Progenitor cell of endocrine pancreas (in vitro differentiated cells): ENCODE data around the gene TRIM42. TPM values are rescaled to one million over a fixed set of nuclear protein-coding genes. Genes with fewer than 3 reads are reported as not detected.

ENCODE experiments used
- DNase-seq: peaks from one replicate; pipeline ENCODE4 v3.0.0; 2021; ENCODE audit warnings: low spot score; ENCODE audit not compliant: unreplicated experiment
- H3K27ac Mint-ChIP-seq: 2 replicates; pipeline ENCODE4 v1.8.0; 2021; ENCODE audit warnings: mild to moderate bottlenecking, moderate library complexity, mixed read lengths
- H3K27me3 Mint-ChIP-seq: 2 replicates; pipeline ENCODE4 v1.8.0; 2021; ENCODE audit warnings: mixed read lengths
- H3K36me3 Mint-ChIP-seq: 2 replicates; pipeline ENCODE4 v1.8.0; 2022; ENCODE audit warnings: mixed read lengths; ENCODE audit not compliant: insufficient read depth
- H3K4me1 Mint-ChIP-seq: 2 replicates; pipeline ENCODE4 v1.8.0; 2021; ENCODE audit warnings: low read depth, mixed read lengths
- H3K4me3 Mint-ChIP-seq: 2 replicates; pipeline ENCODE4 v1.8.0; 2021; ENCODE audit warnings: low read depth, mild to moderate bottlenecking, moderate library complexity, mixed read lengths
- H3K9me3 Mint-ChIP-seq: 2 replicates; pipeline ENCODE4 v1.8.0; 2021; ENCODE audit warnings: low read depth, mixed read lengths
- CTCF ChIP-seq: fragments of 200-600 bp; sonication (generic); IDR thresholded peaks from one replicate; pipeline ENCODE4 v1.5.0; 2021; ENCODE audit warnings: antibody characterized with exemption, mild to moderate bottlenecking; ENCODE audit not compliant: unreplicated experiment
- total RNA-seq: library from RNA; stranded (reverse); gene quantifications from 2 replicates; pipeline ENCODE4 v1.2.1, GENCODE V29; 2021

Gene TRIM42
- total RNA-seq, 1 donor from 2014 or later, result not detected

GRCh38 chr3:140726066-140726465 lies 48.2 kb downstream of the TRIM42 start:
- DNase-seq, result no peak
- Mint-ChIP-seq H3K4me1 (peaks cover 15% of the 10 kb centered on the region), H3K4me3 (no peak overlapping the region), H3K9me3 (no peaks in the 10 kb centered on the region), H3K27ac (no peak overlapping the region), H3K36me3 (no peaks in the 10 kb centered on the region), H3K27me3 (no peaks in the 10 kb centered on the region)
- no peak for TF ChIP-seq CTCF

DNA sequence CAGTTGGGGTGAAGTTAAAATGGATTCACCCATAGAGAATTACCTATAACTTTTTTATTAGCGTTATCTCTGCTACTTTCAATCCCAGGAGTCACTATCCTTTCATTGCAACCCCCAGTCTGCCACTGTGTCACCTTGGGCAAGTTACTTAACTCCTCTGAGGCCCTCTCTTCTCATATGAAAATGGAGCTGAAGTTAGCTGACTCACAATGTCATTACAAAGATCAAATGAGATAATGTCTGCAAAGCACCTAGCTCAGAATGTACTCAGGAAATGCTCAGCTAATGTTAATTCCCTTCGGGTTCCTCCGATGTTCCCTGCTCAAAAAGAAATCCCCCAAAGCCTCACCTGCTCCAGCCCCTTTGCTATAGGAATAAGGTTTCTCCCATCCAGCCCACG lies 50.0 kb downstream of the TRIM42 start:
- H3K4me3 Mint-ChIP-seq, result no peak overlapping the region
- no peaks in the 10 kb centered on the region for H3K9me3 Mint-ChIP-seq
- no peak for DNase-seq
- H3K27ac Mint-ChIP-seq, result peak overlapping the region; percentile 19
- H3K27me3 Mint-ChIP-seq, result no peaks in the 10 kb centered on the region
- TF ChIP-seq CTCF, result no peak
- peaks cover 15% of the 10 kb centered on the region for H3K4me1 Mint-ChIP-seq
- no peaks in the 10 kb centered on the region for H3K36me3 Mint-ChIP-seq

GRCh38 chr3:140731440-140732119 lies 53.7 kb downstream of the TRIM42 start:
- Mint-ChIP-seq H3K9me3 (no peaks in the 10 kb centered on the region), H3K27me3 (no peaks in the 10 kb centered on the region), H3K4me1 (peaks cover 15% of the 10 kb centered on the region), H3K4me3 (no peak overlapping the region), H3K36me3 (no peaks in the 10 kb centered on the region), H3K27ac (no peak overlapping the region)
- no peak for TF ChIP-seq CTCF
- no peak for DNase-seq

DNA sequence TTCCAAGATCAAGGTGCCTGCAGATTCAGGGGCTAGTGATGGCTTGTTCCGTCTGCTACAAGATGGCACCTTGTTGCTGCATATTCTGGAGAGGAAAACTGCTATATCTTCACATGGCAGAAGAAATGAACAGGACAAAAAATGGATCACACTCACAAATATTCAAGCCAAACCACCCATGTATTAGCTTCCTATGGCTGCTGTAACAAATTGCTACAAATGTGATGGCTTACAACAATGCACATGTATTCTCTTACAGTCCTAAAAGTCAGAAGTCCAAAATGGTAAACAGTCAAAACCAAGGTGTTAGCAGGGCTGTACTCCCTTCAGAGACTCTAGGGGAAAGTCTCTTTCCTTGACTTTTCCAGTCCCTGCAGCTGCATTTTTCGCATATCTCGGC lies 55.8 kb downstream of the TRIM42 start:
- no peak for DNase-seq
- Mint-ChIP-seq H3K27me3 (peaks cover 7% of the 10 kb centered on the region), H3K27ac (no peak overlapping the region), H3K4me3 (no peak overlapping the region), H3K36me3 (no peaks in the 10 kb centered on the region), H3K4me1 (peaks cover 2% of the 10 kb centered on the region), H3K9me3 (no peaks in the 10 kb centered on the region)
- no peak for TF ChIP-seq CTCF

DNA sequence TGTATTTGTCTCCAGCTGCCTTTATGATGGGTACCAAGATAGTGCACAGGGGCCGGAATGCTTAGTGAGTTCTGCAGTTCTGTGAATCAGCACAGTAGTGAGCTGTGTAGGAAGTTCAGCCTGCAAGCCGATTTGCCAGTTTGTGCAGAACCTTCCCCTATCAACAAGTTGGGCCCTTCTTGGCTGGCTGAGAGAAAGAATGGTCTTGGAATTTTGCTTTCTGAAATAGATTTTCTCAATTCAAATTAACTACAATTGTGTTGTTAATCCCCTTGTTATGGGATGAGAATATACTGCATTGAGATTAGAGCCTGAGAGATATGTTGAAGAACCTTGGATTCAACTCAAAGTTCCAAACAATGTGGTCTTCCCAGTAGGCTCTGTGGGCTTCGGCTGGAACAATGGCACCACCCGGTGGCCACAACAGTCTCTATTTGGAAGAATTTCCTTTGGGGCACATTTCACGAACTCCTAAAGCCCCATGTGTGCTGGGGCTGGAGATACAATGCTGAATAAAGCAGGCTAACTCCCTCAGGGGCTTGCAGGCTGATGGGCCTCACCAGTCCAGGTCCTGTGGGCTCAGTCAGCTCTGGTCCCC lies 59.1 kb downstream of the TRIM42 start:
- Mint-ChIP-seq H3K9me3 (no peaks in the 10 kb centered on the region), H3K27ac (no peak overlapping the region), H3K27me3 (peaks cover 15% of the 10 kb centered on the region), H3K4me3 (no peak overlapping the region), H3K36me3 (no peaks in the 10 kb centered on the region), H3K4me1 (no peaks in the 10 kb centered on the region)
- peak; percentile 20 for DNase-seq
- TF ChIP-seq CTCF, result peak; percentile 73
